Parathyroid adenoma (tissue), 2 donors: Measurements from ENCODE around the gene COL6A3.
"Not testable (repeated sequence)": the region's sequence is repeated elsewhere in the genome, so short reads cannot be mapped to it uniquely, and the experiment has no call there.

Experiments
- H2AFZ ChIP-seq: fragments of 300-600 bp; sonication (generic); one replicate; pipeline ENCODE4 v1.7.0; 2017; ENCODE audit warnings: antibody characterized with exemption, mild to moderate bottlenecking
- H3K27ac ChIP-seq: fragments of 300-600 bp; sonication (generic); one replicate; pipeline ENCODE4 v1.7.0; 2017
- H3K27me3 ChIP-seq: fragments of 300-600 bp; sonication (generic); one replicate; pipeline ENCODE4 v1.7.0; 2017; ENCODE audit warnings: low read length; ENCODE audit not compliant: control insufficient read depth, insufficient read depth
- H3K36me3 ChIP-seq: fragments of 300-600 bp; sonication (generic); one replicate; pipeline ENCODE4 v1.7.0; 2017; ENCODE audit warnings: low read length; ENCODE audit not compliant: control insufficient read depth, insufficient read depth
- H3K4me1 ChIP-seq: fragments of 300-600 bp; sonication (generic); one replicate; pipeline ENCODE4 v1.7.0; 2017; ENCODE audit warnings: control low read depth
- H3K4me2 ChIP-seq: fragments of 300-600 bp; sonication (generic); one replicate; pipeline ENCODE4 v1.7.0; 2017; ENCODE audit warnings: low read length
- H3K4me3 ChIP-seq: fragments of 300-600 bp; sonication (generic); one replicate; pipeline ENCODE4 v1.7.0; 2017; ENCODE audit warnings: low read depth, low read length
- H3K79me2 ChIP-seq: fragments of 300-600 bp; sonication (generic); one replicate; pipeline ENCODE4 v1.7.0; 2017; ENCODE audit warnings: control low read depth
- H3K9ac ChIP-seq: fragments of 300-600 bp; sonication (generic); one replicate; pipeline ENCODE4 v1.7.0; 2017; ENCODE audit warnings: mild to moderate bottlenecking
- H3K9me3 ChIP-seq: fragments of 300-600 bp; sonication (generic); one replicate; pipeline ENCODE4 v1.7.0; 2017; ENCODE audit warnings: low read length; ENCODE audit not compliant: control insufficient read depth
- TF ChIP-seq, protein P1 (sequence below): fragments of 300-600 bp; sonication (generic); IDR thresholded peaks from one replicate; pipeline ENCODE4 v1.7.0; 2017; ENCODE audit warnings: antibody characterized with exemption, mild to moderate bottlenecking
- donor health status: primary hyperparathyroidism.

COL6A3 gene

DNA sequence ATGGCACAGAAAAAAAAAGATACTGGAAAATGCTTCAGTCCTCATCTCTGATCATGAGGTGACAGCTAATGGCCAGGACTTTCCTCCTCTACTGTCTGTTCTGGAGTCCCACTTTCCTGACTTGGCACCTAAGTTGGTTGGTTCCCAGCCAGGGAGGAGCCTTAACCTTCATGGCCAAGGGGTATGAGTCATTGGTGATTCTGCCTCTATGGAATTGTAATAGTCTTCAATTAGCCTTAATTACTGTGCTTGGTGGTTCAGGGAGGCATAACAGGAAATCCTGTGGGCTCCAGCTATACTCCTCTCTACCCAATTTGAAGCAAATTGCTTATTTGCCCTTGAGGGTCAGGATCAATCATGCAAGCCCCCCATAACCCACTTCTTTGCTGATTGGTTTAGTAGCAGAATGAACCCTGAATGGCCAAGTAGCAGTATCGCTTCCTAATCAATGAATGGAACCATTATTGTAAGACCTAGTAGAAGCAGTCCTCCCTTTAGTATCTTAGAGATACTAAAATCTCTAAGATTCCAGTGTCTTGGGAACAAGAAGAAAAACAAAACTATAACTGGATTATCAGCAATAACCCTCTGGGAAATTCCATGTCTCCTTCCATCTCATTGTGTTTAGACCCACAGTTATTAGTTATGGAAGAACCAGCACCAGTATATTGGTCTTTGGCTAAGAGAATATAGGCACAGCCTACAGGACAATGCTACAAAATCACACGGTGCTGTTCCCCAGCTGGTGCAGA is 109.0 kb downstream of the COL6A3 start:
- Histone ChIP-seq H3K36me3 (no peaks in the 10 kb centered on the region), H3K27ac (no peak overlapping the region), H2AFZ (no peak overlapping the region), H3K4me3 (no peak overlapping the region), H3K9me3 (no peaks in the 10 kb centered on the region), H3K9ac (no peak overlapping the region), H3K27me3 (no peaks in the 10 kb centered on the region), H3K4me2 (no peak overlapping the region), H3K79me2 (no peaks in the 10 kb centered on the region), H3K4me1 (no peaks in the 10 kb centered on the region)
- TF ChIP-seq, protein P1, sequence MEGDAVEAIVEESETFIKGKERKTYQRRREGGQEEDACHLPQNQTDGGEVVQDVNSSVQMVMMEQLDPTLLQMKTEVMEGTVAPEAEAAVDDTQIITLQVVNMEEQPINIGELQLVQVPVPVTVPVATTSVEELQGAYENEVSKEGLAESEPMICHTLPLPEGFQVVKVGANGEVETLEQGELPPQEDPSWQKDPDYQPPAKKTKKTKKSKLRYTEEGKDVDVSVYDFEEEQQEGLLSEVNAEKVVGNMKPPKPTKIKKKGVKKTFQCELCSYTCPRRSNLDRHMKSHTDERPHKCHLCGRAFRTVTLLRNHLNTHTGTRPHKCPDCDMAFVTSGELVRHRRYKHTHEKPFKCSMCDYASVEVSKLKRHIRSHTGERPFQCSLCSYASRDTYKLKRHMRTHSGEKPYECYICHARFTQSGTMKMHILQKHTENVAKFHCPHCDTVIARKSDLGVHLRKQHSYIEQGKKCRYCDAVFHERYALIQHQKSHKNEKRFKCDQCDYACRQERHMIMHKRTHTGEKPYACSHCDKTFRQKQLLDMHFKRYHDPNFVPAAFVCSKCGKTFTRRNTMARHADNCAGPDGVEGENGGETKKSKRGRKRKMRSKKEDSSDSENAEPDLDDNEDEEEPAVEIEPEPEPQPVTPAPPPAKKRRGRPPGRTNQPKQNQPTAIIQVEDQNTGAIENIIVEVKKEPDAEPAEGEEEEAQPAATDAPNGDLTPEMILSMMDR = no peak

DNA sequence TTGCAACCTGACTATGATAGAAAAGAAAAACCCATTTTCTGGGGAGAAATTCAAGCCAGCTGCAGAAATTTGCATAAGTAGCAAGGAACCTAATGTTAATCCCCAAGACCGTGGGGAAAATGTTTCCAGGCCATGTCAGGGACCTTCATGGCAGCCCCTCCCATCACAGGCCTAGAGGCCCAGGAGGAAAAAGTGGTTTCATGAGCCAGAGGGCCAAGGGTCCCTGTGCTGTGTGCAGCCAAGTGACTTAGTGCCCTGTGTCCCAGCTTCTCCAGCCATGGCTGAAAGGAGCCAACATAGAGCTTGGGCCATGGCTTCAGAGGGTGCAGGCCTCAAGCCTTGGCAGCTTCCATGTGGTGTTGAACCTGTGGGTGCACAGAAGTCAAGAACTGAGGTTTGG is 110.7 kb downstream of the COL6A3 start:
- H3K79me2 ChIP-seq, H3K4me1 ChIP-seq, H3K36me3 ChIP-seq, H3K27me3 ChIP-seq, H3K9ac ChIP-seq, H3K9me3 ChIP-seq, H3K27ac ChIP-seq, H3K4me3 ChIP-seq, H2AFZ ChIP-seq, H3K4me2 ChIP-seq: not testable (repeated sequence)

DNA sequence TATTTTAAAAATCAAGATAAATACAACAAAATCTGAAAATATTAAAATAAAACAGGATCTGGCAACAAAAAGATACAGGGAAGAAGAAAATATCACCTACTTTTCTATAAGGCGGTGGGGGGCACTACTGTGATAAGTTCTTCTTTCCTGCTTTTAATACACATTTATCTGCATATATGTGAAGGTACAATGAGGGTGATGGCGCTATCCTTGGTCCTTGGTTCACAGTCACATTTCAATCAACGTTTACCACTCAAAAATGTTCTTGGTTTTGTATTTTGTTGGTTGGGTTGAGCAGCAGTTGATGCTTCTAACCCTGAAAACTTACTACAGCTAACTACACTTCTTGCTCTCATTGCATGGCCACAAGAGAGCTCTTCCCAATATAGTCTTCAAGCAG is 112.4 kb downstream of the COL6A3 start:
- Histone ChIP-seq H3K4me2 (no peak overlapping the region), H3K9ac (no peak overlapping the region), H3K4me3 (no peak overlapping the region), H3K9me3 (no peaks in the 10 kb centered on the region), H3K36me3 (no peaks in the 10 kb centered on the region), H3K27me3 (no peaks in the 10 kb centered on the region), H2AFZ (no peak overlapping the region), H3K4me1 (no peaks in the 10 kb centered on the region), H3K27ac (no peak overlapping the region), H3K79me2 (no peaks in the 10 kb centered on the region)
- TF ChIP-seq, protein P1 = no peak

DNA sequence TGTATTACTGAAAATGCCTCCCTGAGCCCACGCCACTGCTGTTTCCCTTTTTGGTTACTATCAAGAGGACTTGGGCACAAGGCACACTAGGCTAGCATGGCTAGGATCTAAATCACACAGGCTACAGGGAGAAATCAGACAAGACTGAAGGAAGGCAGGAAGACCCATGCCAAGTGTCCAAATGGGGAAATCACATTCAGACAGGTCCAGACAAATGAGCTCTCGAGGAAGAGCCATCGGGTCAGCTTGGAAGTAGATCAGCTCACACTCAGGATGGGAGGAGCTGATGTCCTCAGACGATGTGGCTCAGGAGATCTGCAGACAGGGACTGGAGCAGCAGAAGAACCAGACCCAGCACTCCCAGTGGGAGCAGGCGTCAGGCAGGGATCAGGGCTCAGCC is 113.2 kb downstream of the COL6A3 start:
- Histone ChIP-seq H3K27ac (no peak overlapping the region), H3K36me3 (no peaks in the 10 kb centered on the region), H3K4me2 (no peak overlapping the region), H3K4me3 (no peak overlapping the region), H3K4me1 (no peaks in the 10 kb centered on the region), H3K79me2 (no peaks in the 10 kb centered on the region), H3K9ac (no peak overlapping the region), H2AFZ (no peak overlapping the region), H3K27me3 (no peaks in the 10 kb centered on the region), H3K9me3 (no peaks in the 10 kb centered on the region)
- TF ChIP-seq, protein P1 = no peak

DNA sequence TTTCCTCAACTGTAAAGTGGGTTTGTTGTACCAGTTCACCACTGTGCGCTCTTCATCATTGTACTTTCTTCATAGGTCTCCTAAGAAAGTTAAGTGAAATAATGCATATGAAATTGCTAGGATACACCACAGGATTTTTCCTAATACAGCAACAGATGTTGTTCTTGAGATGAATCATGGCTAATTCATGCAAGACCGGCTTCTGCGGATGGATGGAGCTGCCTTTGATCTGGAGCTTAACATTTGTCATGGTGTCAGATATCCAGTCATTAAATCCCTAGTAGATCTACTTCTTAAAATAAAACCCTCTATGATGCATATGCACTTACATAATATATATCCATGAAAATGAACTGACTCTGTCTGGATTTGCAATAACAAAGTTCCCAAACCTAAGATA is 114.1 kb downstream of the COL6A3 start:
- Histone ChIP-seq H3K9me3 (no peaks in the 10 kb centered on the region), H3K79me2 (no peaks in the 10 kb centered on the region), H2AFZ (no peak overlapping the region), H3K4me1 (no peaks in the 10 kb centered on the region), H3K27ac (no peak overlapping the region), H3K4me3 (no peak overlapping the region), H3K27me3 (no peaks in the 10 kb centered on the region), H3K36me3 (no peaks in the 10 kb centered on the region), H3K4me2 (no peak overlapping the region), H3K9ac (no peak overlapping the region)
- TF ChIP-seq, protein P1 = no peak
